Measurements from ENCODE around the gene DENND11. TPM values are rescaled to one million over a fixed set of nuclear protein-coding genes. Genes with fewer than 3 reads are reported as not detected.

DENND11 gene
- 33.9 and 38.3 TPM in 2 replicates for total RNA-seq

- no peak for DNase-seq (ENCODE audit: low read depth, low spot score)
Measured at GRCh38 chr7:141702047-141702567, at the start of gene DENND11. Gene DENND11 (minus strand): TSS chr7:141702166. CDS start chr7:141702153, 13 bp downstream.

- no peak for DNase-seq (ENCODE audit: low read depth, low spot score)
Measured at GRCh38 chr7:141748396-141748795, 46.4 kb upstream of the DENND11 start.

- no peak for DNase-seq (ENCODE audit: low read depth, low spot score)
Measured at GRCh38 chr7:141744131-141744530, 42.2 kb upstream of the DENND11 start.

- no peak for DNase-seq (ENCODE audit: low read depth, low spot score)
Measured at GRCh38 chr7:141742229-141742628, 40.3 kb upstream of the DENND11 start.

- no peak for DNase-seq (ENCODE audit: low read depth, low spot score)
Measured at GRCh38 chr7:141739250-141739649, 37.3 kb upstream of the DENND11 start.

GRCh38 chr7:141738592-141739013 is 36.6 kb upstream of the DENND11 start:
- DNase-seq (ENCODE audit: low read depth, low spot score), result no peak

GRCh38 chr7:141737836-141738591 is 36.0 kb upstream of the DENND11 start, which contains the start of gene SSBP1:
Gene SSBP1 (plus strand): TSS chr7:141738358. CDS start chr7:141739167, 809 bp downstream.
- peak; percentile 92 for DNase-seq (ENCODE audit: low read depth, low spot score)

- DNase-seq (ENCODE audit: low read depth, low spot score), result no peak
Measured at GRCh38 chr7:141737118-141737835, 35.3 kb upstream of the DENND11 start.

- DNase-seq (ENCODE audit: low read depth, low spot score), result no peak
Measured at GRCh38 chr7:141731476-141732149, 29.6 kb upstream of the DENND11 start.

GRCh38 chr7:141729020-141729419 is 27.1 kb upstream of the DENND11 start:
- no peak for DNase-seq (ENCODE audit: low read depth, low spot score)

GRCh38 chr7:141722529-141722928 is 20.6 kb upstream of the DENND11 start:
- no peak for DNase-seq (ENCODE audit: low read depth, low spot score)

- no peak for DNase-seq (ENCODE audit: low read depth, low spot score)
Measured at GRCh38 chr7:141717450-141717849, 15.5 kb upstream of the DENND11 start.

- DNase-seq (ENCODE audit: low read depth, low spot score), result no peak
Measured at GRCh38 chr7:141715794-141716689, 14.1 kb upstream of the DENND11 start.

- no peak for DNase-seq (ENCODE audit: low read depth, low spot score)
Measured at GRCh38 chr7:141715018-141715417, 13.1 kb upstream of the DENND11 start.

- no peak for DNase-seq (ENCODE audit: low read depth, low spot score)
Measured at GRCh38 chr7:141714571-141714970, 12.6 kb upstream of the DENND11 start.

- no peak for DNase-seq (ENCODE audit: low read depth, low spot score)
Measured at GRCh38 chr7:141713890-141714289, 11.9 kb upstream of the DENND11 start.

- DNase-seq (ENCODE audit: low read depth, low spot score), result no peak
Measured at GRCh38 chr7:141712603-141713255, 10.8 kb upstream of the DENND11 start.

GRCh38 chr7:141710301-141710700 is 8.3 kb upstream of the DENND11 start:
- DNase-seq (ENCODE audit: low read depth, low spot score), result no peak

- DNase-seq (ENCODE audit: low read depth, low spot score), result no peak
Measured at GRCh38 chr7:141709749-141710148, 7.8 kb upstream of the DENND11 start.

- no peak for DNase-seq (ENCODE audit: low read depth, low spot score)
Measured at GRCh38 chr7:141709318-141709717, 7.4 kb upstream of the DENND11 start.

Data from pulmonary artery endothelial cell (primary cell).